HG03196 (cell line): ENCODE results near the gene RHOJ.
"Not testable (repeated sequence)": the region's sequence is repeated elsewhere in the genome, so short reads cannot be mapped to it uniquely, and the experiment has no call there.

ENCODE experiments used
- ATAC-seq: cut with Tn5 transposase; IDR thresholded peaks from one replicate; pipeline ENCODE4 v1.9.1; 2021; ENCODE audit not compliant: unreplicated experiment

RHOJ gene

GRCh38 chr14:63204407-63205043 lies at the start of gene RHOJ:
TSS of gene RHOJ (plus strand) at chr14:63204443. CDS start at chr14:63204870, 427 bp downstream.
- ATAC-seq: no peak

- ATAC-seq: no peak
These were observed 48.6 kb upstream of the RHOJ start for GRCh38 chr14:63155511-63156185.

GRCh38 chr14:63157195-63157594 lies 47.0 kb upstream of the RHOJ start:
- ATAC-seq: no peak

GRCh38 chr14:63163306-63163705 lies 40.9 kb upstream of the RHOJ start:
- ATAC-seq: no peak

- no peak for ATAC-seq
These were observed 40.0 kb upstream of the RHOJ start for GRCh38 chr14:63164108-63164683.

- not testable (repeated sequence) for ATAC-seq
These were observed 39.0 kb upstream of the RHOJ start for GRCh38 chr14:63165267-63165666.

- no peak for ATAC-seq
These were observed 37.2 kb upstream of the RHOJ start for GRCh38 chr14:63167044-63167443.

GRCh38 chr14:63174760-63175191 lies 29.5 kb upstream of the RHOJ start:
- no peak for ATAC-seq

GRCh38 chr14:63175531-63175930 lies 28.7 kb upstream of the RHOJ start:
- no peak for ATAC-seq

GRCh38 chr14:63178912-63179311 lies 25.3 kb upstream of the RHOJ start:
- ATAC-seq: no peak

- no peak for ATAC-seq
These were observed 24.9 kb upstream of the RHOJ start for GRCh38 chr14:63179383-63179782.

- ATAC-seq: no peak
These were observed 24.2 kb upstream of the RHOJ start for GRCh38 chr14:63180011-63180410.

GRCh38 chr14:63182968-63183367 lies 21.3 kb upstream of the RHOJ start:
- no peak for ATAC-seq

GRCh38 chr14:63186453-63186852 lies 17.8 kb upstream of the RHOJ start:
- no peak for ATAC-seq

GRCh38 chr14:63191211-63191610 lies 13.0 kb upstream of the RHOJ start:
- ATAC-seq: no peak

- ATAC-seq: no peak
These were observed 12.2 kb upstream of the RHOJ start for GRCh38 chr14:63192085-63192484.

- ATAC-seq: no peak
These were observed 11.0 kb upstream of the RHOJ start for GRCh38 chr14:63193236-63193635.

- no peak for ATAC-seq
These were observed 4.1 kb upstream of the RHOJ start for GRCh38 chr14:63200035-63200740.

GRCh38 chr14:63200767-63201166 lies 3.5 kb upstream of the RHOJ start:
- ATAC-seq: no peak

- ATAC-seq: no peak
These were observed 1.2 kb upstream of the RHOJ start for GRCh38 chr14:63203015-63203414.

- ATAC-seq: no peak
These were observed 431 bp upstream of the RHOJ start for GRCh38 chr14:63203618-63204406.
